Right hindlimb (tissue), 1 donor: Measurements from ENCODE around the gene TMEM212.
A peak's percentile ranks its signal among the peaks of the same experiment; 100 is the strongest.
"Not testable (repeated sequence)": the region's sequence is repeated elsewhere in the genome, so short reads cannot be mapped to it uniquely, and the experiment has no call there.

ENCODE experiments used
- DNase-seq: peaks from one replicate; pipeline ENCODE4 v3.0.0-alpha.2; 2018

The TMEM212 gene

DNA sequence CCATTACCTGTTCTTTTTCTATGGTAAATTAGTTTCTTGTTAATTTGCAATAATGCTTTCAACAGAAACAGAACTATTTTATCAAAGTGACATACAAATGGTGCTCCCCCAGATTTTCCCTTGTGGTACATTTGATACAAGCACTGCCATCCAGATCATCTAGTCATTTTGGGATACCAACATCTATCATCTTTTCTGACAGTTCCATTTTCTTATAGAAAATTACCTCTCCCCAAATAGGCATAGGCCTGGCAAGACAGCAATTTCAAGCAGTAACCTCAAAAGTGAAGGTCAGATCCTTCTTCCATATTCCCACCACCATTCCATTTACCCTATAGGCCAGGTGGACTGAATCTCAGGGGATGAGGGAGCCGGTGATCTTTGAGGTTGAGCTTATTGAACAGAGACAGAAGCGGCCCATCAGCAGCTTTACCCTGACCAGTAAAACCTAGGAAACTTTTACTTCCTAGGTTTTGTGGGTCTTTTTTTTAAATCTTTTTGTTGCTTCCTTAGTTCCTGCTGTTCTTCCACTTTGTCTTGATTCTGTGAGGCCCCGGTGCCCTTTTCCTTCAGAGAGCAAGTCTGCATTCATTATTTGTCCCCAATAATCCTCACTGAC, 29.8 kb upstream of the TMEM212 start:
- DNase-seq = no peak

DNA sequence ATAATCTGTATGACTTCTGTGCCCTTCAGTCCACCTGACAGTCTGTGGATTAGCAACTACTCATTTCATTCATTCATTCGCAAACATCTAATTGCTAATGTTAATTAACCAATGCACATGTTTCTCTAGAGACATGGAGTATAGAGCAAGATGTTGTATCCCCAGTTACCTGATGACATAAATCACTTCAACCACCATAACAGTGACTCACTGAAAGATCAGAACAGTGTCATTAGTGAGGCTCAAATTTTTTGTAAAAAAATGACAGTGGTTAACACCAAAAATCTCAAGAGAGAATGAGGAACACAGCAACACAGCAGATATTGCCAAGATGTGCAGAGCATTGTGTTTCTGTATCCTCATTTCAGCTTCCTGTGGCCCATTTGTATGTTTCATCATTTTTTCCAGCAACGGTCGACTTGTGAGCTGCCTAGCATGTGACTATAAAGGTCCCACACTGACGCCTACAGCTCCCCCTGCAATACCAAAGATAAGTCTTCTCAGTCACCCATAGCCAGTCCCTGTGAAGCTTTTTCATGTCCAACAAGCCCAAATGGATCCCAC, 29.2 kb upstream of the TMEM212 start:
- no peak for DNase-seq

DNA sequence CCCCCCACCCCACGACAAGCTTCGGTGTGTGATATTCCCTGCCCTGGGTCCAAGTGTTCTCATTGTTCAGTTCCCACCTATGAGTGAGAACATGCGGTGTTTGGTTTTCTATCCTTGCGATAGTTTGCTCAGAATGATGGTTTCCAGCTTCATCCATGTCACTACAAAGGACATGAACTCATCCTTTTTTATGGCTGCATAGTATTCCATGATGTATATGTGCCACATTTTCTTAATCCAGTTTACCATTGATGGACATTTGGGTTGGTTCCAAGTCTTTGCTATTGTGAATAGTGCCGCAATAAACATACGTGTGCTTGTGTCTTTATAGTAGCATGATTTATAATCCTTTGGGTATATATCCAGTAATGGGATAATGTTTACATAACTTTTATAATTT, 28.5 kb upstream of the TMEM212 start:
- not testable (repeated sequence) for DNase-seq

DNA sequence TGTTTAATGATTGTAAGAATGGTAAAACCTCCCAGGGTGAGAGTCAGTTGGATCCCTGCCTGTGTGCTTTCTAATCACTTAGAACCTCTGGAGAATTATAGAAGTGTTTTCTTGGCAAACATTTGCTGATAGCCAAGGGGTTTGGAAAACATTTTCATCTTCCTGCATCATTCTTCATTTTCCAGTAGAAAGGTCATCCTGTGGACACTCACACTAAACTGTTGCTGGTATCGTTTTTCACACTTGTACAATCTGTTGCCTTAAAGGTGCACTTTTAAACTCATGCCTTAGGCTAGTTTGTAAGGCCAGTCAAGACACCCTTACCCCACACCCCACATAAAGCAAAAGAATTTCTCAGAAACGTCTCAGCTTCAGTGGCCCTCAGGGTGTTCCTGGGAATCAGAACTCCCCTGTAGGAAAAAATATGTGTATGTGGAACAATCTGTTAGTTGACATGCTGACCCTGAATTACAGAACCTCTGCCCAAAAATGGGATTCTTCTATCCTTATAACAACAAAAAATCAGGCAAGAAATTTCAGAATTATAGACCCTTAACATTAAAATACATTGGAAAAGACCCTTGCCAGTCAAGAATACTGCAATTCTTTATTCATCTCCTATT, 27.1 kb upstream of the TMEM212 start:
- no peak for DNase-seq

DNA sequence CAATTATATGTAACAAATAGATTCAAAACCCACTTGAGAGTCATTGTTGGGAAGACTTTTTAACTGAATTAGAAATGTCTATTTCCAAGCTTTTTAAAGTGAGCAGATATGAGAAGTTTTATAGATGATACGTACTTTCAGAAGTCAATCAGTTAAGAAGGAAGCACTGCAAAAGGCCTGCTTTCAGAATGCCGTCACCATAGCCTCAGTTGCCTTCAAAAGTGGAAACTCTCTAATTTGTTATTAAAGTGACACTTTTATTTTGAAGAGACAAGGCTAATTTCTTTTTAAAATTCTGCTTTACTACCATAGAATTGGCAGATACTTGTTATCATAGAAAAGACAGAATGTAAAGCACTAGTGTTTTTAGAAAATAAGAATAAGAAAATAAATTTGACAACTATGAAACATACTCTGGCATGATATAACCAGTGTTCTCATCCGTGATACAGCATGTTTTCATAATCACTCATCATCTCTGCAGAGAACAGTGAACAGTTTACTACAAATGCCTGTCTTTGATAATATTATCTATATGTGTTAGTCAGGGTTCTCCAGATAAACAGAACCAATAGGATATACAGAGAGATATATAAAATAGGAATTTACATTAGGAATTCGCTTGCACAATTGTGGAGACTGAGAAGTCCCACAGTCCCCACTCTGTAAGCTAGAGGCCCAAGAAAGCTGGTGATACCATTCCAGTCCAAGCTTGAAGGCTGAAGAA, 25.9 kb upstream of the TMEM212 start:
- DNase-seq = no peak

DNA sequence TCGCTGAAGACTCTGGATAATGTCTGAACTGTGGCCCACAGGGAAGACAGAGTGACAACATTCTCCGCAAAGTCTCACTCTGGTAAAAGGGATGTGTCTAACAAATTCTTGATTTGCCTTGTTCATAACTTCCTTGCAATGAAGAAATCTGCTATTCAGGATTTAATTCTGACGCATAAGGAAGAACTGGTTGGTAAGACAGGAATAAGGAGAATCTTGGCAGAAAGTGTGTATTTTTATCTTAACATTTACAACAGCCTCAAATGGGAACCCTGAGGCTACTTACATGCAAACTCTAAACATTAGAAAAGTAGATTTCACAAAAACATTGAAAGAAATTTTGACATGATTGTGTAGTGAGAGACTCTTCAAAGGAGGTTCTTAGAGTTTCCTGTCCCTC, 22.1 kb upstream of the TMEM212 start:
- no peak for DNase-seq

DNA sequence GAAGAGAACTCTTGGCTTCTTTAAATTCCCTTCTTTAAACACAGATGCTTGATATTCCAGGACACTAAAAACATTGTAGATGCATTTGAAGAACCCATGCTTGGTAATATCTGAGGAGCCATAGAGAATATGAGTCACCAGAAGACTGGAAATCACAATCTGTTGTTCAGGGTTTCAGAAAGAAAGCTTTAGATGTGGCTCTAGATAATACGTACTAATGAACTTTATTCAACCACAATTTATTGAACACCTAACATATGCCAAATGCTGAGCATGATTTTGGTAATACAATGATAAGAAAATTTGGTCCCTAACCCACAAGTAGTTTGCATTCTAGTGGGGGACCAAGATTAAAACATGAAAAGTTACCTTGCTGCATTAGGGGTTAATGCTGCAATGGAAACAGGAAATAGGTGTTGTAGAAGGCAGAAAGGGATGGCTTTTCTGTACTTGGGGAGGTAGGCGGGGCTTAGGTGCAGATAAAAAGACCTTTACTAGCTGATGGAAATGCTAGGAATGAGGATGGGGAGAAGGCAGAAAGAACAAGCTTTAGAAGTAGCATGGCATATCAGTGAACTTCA, 21.3 kb upstream of the TMEM212 start:
- DNase-seq = no peak

DNA sequence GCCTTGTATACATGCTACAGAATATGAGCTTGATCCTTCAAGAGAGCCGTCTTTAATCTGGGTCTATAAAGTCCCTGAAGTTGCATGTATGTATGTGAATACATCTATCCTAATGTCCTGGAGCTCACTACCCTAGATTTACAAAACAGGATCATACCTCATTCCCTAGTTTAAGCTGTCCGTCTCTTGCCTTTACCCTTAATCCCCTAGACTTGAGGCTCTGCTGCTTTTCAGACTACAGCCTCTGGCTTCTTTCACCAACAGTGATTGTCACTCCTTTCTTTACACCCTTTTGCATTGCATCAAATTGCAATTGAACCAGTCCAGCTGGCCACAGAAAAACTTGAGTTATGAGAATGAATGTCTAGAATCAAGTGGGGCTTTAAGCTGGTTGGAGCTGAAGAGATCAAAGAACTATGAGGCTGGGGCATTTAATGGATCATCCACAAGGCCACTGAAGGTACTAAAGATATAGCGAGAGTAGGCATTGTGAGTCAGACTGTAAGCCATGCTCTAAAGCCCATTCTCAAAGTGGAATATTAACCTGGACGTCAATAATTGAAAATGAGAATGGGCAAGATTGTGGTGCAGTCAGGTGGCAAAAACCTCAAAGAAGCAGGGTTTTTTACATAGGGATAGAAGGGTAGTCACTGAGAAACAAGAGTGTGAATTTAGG, 20.6 kb upstream of the TMEM212 start:
- DNase-seq = no peak

DNA sequence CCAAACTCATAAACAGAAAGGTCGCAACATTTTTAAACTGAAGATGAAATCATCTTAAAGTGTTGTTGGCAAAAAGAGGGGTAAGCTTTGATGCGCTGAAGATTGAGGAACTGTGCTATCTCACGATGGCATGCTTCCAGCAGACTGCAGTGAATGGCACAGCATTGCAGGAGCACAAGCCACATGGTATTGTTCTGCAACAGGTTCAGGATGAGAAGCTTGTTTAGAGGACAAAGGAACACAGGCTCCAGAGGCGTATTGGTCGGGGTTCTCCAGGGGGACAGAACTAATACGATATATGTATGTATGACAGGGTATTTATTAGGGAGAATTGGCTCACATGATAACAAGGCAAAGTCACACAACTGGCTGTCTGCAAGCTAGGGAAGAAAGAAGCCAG, 19.0 kb upstream of the TMEM212 start:
- DNase-seq = no peak

DNA sequence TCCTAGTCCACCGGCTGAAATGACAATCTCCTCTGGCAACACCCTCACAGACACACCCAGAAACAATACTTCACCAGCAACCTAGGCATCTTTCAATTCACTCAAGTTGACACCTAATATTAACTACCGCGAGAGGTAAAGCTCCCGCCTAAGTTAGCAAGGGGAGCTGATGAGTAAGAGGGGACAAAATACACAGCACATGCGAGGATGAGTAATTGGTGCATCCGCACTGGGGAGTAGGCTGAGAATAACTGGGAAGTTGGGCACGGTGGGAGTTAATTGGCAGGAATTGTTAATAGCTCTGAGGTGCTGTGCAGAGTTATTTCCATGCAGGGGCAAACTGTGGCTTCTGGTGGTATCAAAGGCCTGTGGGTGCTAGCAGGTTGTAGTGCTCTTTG, 18.3 kb upstream of the TMEM212 start:
- no peak for DNase-seq

DNA sequence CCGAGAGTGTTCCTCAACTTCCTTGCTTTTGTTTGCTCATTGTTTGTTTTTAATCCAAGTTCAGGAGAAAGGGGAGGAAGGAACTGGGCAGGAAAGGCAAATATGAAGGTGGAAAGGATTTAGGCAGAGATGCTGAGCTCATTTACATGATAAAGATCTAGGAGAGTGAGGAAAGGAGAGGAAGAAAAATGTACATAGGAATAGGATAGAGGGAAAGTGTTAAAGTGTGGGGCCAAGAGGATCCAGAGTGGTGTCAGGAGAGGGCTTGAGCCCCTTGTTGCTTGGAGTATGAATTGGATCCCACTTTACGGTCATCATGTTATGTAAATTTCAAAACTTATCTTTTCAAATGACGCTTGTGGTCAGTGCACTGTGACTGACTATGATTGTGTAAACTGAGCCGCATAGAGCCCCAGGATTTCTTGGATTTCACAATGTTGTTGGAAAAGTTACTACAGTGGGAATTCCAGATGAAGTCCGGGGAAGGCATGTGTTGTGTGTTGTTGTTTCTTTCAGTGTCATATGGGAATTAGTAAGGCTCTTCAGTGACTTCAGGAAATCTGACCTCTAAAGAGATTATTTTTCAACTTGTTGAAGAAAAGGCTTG, 17.8 kb upstream of the TMEM212 start:
- DNase-seq = no peak

DNA sequence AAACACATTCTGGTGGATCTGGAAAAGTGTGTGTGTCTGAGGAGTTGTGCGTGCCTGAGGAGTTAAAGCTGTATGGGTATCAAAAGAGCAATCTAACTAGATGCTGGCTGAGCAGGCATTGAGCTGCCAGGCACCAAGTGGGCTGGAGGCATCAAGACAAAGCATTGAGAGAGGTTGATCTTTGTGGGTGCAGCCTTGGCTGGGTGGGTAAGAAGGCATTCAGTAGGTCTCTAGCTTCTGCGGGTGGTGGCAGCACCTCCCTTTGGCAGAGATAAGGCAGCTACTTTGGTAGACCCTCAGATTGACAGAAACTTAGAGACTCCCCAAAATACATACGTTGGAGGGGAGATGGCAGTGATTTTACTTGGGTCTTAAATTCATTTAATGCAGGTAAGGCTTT, 15.8 kb upstream of the TMEM212 start:
- DNase-seq = no peak

DNA sequence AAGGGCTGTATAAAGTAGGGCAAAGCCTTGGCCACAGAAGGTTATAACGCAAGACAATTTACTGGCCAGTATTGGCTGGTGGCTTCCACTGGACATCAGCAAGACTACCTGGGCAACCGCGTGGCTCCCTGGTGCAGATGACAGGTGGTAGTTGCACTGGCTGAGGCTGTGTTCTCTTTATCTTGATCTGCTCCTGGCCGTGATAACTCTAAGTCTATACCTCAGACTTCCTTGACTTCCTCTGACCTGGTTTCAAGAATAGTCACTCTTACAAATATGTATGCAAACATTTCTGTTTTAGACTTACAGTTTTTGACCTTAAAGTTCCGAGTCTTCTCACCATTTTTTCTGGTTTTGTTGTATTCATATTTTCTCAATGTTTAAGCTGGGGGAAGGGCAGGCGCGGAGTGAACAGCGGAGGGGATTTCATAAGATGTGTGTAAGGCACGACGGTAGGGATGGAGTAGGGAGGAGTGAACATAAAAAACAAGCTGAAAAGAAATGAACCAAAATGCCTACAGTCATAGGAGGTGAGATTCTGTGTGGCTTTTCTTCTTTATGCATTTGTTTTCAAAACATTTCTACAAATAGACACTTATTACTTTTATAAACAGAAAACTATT, 15.2 kb upstream of the TMEM212 start:
- no peak for DNase-seq

DNA sequence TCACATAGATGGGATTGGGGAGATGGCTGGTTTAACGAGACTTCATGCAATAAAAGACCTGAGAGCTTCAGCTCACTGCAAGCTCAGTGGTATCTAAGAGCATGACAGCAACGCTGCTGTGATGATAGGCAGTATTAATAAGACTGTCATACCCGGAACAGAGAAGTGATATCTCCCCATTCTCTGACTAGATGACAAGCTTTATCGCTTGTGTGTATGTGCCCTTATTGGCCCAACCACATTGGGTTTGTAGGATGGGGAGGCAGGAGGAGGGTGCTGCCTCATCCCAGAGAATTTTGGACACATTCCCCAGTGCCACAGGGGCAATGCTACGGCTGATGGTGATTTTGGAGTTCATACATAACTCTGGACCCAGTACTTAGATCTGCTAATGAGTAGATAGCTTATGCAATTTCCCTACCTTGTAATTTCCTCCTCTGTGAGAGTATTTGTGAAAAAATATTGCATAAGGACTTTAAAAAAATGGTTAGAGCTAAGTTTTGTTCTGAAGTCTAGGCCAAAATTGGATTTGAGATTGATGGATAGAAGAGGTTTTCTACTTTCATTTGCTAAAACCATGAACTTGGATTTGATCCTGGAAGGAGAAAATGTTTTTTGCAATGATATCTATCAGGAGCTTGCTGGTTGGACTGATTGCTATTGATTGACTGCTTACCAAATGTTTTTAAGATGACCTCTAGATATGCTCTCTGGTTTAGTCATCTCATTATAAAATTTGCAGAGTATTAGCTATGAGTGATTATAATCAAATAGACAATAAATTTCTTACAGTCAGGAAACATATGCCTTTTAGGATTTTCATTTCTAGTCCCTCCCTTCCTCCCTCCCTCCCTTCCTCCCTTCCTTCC, 14.0 kb upstream of the TMEM212 start:
- DNase-seq = no peak

DNA sequence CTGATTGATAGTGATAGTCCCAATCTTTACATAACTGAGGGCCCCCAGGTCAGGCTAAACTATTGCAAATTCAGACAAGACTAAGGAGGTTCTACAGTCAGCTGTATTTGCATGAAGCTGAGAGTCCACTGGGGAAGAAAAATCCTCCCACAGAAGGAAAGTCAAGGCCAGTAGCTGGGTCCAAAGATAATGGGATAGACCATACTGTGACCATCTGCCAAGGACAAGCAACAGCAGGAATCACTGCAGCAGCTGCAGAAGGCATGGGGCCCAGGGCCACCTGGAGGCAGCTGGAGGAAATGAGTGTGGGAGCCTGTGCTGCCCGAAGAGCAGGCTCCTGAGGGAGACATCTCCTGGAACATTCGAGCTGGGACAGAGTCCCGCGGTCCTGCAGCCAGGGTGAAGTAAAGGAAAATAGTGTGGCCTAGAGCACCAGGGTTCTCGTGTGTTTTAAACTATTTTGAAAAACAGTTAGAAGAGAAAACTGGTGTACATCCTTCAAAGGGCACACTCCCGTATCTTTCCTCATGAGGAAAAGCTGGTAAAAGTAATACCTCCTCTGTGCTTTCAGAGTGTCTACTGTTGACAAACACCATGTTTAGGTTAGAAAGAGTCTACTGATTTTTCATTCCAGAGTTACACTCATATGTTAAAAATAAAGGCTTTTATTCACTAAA, 13.2 kb upstream of the TMEM212 start:
- DNase-seq = peak; percentile 88

DNA sequence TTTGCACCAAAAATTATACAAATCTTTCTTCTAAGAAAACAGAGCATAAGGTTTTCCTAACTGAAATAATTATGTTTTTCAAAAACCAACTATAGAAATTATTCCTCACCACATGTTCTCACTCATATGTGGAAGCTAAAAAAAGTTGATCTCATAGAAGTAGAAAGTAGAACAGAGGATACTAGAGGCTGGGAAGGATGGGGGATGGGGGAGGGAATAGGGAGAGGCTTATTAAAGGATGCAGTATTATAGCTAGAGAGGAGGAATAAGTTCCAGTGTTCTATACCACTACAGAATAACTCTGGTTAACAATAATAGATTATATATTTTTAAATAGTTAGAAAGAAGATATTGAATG, 12.7 kb upstream of the TMEM212 start:
- no peak for DNase-seq

DNA sequence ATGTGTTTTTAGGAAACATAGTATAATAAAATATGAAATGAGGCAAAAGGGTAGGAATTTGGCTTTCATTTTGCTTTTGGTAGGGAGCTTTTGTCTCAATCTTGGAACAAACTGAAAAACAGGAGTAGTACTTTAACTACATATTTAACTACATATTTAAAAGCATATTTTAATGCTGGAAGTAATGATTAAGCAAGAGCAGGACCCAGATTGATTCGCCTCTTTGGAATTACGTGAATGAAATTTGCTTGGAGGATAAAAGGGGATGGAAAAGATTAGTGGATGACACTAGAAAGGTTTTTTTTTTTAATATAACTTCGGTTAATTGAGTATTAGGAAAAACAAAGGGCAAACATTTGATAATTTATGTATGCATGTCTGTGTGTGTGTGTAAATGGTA, 11.2 kb upstream of the TMEM212 start:
- no peak for DNase-seq

DNA sequence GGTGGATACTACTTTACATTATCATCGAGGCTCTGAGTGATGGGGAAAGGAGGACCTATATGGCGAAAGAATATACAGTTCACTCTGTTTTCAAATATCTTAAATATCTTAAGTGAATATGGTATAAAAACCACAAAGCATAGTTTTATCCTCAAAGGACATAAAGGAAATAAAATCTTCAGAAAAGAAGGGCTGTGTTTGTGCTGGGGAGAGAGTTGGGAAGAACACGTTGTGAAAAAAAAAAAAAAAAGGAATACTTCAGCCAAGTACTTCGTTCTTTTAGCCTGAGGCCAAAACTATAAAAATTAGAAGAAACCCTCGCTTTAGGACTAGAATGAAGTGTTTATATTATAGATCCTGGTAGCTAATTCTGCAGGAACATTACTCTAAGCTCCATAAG, 10.2 kb upstream of the TMEM212 start:
- DNase-seq = no peak

DNA sequence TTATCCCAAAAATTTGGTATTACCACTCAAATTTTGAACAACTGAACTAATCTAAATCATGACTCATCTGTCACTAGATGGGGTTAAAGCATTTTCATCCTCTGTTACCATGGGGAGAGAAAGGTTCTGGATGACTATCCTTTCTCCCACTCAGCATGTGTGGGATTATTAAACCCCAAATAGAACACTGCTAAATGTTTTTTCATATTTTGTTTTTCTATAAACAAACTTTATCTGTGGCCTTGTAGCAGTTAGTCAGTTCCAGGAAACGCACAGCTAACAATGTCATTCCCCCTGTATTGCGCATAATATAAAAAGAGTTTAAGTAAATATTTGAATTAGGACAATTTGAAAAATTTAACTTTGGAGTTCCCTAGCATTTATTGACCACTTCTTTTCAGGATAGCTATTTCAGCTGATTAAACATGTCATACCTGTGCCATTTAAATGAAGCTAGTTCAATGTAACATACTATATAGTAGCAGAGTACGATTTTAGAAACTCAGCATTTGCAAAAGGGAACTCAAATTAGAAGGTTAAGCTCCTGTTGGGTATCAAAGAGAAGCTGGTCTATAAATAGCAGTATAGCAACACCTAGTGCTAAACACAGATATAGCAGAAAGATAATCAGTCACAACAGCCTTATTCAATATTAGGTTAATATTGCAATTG, 9.2 kb upstream of the TMEM212 start:
- no peak for DNase-seq

DNA sequence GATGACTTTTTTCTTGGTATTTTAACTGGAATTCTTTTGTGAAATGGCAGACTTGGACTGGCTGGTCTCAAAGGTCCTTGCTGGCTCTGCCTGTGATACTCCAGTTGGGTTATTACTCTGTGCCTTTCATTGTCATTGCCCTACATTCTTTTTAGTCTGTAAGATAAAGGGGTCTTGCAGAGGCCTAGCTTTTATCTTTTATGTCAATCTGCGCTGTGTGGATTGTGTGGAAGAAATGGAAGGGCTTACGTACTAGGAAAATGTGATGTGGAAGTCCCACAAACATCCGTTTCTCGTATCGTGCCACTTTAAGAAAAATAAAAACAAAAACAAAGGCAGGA, 8.7 kb upstream of the TMEM212 start:
- no peak for DNase-seq
